Mesothelial cell of epicardium (in vitro differentiated cells): ENCODE measurements around the gene CDH2. TPM values are rescaled to one million over a fixed set of nuclear protein-coding genes. Genes with fewer than 3 reads are reported as not detected.
"Not testable (repeated sequence)": the region's sequence is repeated elsewhere in the genome, so short reads cannot be mapped to it uniquely, and the experiment has no call there.

Source experiments
- DNase-seq, 2 experiments: peaks; one replicate each; pipeline ENCODE4 v3.0.0; 2021; ENCODE audit warnings: low spot score in 2 of 2; ENCODE audit not compliant: unreplicated experiment in 2 of 2
- H3K27ac Mint-ChIP-seq: 2 replicates; pipeline ENCODE4 v1.8.0; 2021; ENCODE audit warnings: mixed read lengths
- H3K27me3 Mint-ChIP-seq: 2 replicates; pipeline ENCODE4 v1.8.0; 2021; ENCODE audit warnings: low read depth, mixed read lengths
- H3K36me3 Mint-ChIP-seq: 2 replicates; pipeline ENCODE4 v1.8.0; 2021; ENCODE audit warnings: mixed read lengths
- H3K4me1 Mint-ChIP-seq: 2 replicates; pipeline ENCODE4 v1.8.0; 2021; ENCODE audit warnings: mixed read lengths
- H3K4me3 Mint-ChIP-seq: 2 replicates; pipeline ENCODE4 v1.8.0; 2021; ENCODE audit warnings: mild to moderate bottlenecking, moderate library complexity, mixed read lengths
- H3K9me3 Mint-ChIP-seq: 2 replicates; pipeline ENCODE4 v1.8.0; 2021; ENCODE audit warnings: mixed read lengths
- total RNA-seq: library from RNA; stranded (reverse); gene quantifications from 3 replicates; pipeline ENCODE4 v1.2.1, GENCODE V29; 2021
- TF ChIP-seq, protein P1 (sequence below): fragments of 200-600 bp; sonication (generic); IDR thresholded peaks from one replicate; pipeline ENCODE4 v1.5.0; 2021; ENCODE audit warnings: antibody characterized with exemption; ENCODE audit not compliant: unreplicated experiment

The CDH2 gene
- total RNA-seq, 1 donor from 2014 or later: 46.6 TPM

DNA sequence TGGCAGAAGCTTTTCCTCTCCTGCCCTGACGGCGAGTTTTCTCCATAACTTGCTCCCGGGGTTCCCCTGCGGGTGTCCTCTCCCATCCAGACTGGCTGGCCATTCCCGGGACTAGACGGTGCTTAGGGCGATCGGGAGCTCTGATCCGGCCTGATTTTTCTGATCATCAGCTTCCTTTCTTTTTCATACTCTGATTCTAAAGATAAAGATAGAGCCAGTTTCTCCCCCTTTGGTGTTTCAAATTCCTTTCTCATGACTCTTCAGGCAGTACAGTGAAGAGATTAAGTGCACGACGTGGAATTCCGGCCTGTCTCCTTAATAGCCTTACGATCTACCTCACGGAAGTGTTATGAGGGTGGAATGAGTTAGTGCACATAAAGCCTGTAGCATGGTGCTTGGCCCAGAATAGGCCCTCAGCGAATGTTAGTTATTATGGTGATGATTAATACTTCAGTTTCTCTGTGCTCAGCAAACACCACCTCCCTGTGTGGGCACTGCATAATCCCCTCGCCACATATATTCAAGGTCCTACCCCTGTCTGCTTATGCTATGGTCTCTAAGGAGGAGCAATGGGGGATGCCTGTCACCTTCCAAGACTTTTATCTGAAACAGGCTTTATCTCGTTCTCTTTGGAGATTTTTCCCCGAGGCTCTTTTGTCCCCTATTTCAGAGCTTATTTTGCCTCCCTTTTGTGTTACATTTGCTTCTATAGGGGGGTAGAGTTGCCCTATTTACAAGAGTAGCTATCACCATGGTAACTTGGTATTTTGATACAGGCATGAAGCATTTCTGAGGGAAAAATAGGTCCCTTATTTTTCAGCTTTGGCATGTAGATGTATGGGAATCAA lies 254.8 kb downstream of the CDH2 start:
- Mint-ChIP-seq H3K27ac (peak overlapping the region; percentile 100), H3K27me3 (no peaks in the 10 kb centered on the region), H3K9me3 (peaks cover 15% of the 10 kb centered on the region), H3K4me1 (peaks cover 27% of the 10 kb centered on the region), H3K36me3 (peaks cover 6% of the 10 kb centered on the region), H3K4me3 (peak overlapping the region; percentile 68)
- DNase-seq: peak; percentile 21 to 61
- TF ChIP-seq, protein P1, sequence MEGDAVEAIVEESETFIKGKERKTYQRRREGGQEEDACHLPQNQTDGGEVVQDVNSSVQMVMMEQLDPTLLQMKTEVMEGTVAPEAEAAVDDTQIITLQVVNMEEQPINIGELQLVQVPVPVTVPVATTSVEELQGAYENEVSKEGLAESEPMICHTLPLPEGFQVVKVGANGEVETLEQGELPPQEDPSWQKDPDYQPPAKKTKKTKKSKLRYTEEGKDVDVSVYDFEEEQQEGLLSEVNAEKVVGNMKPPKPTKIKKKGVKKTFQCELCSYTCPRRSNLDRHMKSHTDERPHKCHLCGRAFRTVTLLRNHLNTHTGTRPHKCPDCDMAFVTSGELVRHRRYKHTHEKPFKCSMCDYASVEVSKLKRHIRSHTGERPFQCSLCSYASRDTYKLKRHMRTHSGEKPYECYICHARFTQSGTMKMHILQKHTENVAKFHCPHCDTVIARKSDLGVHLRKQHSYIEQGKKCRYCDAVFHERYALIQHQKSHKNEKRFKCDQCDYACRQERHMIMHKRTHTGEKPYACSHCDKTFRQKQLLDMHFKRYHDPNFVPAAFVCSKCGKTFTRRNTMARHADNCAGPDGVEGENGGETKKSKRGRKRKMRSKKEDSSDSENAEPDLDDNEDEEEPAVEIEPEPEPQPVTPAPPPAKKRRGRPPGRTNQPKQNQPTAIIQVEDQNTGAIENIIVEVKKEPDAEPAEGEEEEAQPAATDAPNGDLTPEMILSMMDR: no peak

DNA sequence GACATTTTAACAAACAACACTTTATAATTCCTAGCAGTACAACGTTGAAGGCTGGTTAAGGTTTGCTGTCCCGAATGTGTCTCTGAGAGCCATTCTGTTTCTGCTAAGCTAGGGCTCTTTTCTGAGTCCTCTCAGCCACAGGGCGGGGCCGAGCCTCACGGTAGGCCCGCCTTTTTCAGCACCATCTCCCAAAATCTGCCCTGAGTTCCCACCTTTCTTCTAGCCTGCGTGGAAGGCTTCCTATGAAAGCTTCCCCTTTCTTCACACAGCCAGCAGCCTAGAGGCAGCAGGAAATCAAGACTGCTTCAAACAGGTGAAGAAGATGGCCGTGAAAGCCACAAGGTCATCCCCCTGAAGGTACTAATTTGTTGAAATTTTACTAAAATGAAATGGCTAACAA lies 255.5 kb downstream of the CDH2 start:
- peaks cover 5% of the 10 kb centered on the region for H3K36me3 Mint-ChIP-seq

DNA sequence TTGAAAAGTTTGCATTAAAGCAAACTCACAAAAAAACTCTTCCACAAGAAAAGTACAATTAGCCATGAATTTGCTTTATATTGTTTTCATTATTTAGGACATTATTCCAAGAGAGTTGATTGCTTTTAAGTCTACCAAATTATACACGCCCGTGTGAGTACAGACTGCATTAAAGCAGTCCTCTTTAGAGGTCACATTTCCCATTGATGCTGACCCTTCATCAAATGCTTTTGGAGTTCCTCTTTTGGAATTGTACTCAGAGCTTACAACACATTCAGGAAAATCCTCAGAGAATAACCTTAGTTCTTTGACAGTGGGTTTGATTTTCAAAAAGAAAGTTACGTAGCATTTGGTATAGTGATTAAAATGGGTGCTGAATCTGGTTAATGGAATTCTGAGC lies 256.1 kb downstream of the CDH2 start:
- Mint-ChIP-seq H3K27ac (peak overlapping the region; percentile 100), H3K9me3 (peaks cover 5% of the 10 kb centered on the region), H3K4me1 (peaks cover 27% of the 10 kb centered on the region), H3K4me3 (no peak overlapping the region), H3K36me3 (no peaks in the 10 kb centered on the region), H3K27me3 (no peaks in the 10 kb centered on the region)
- DNase-seq: no peak
- TF ChIP-seq, protein P1: no peak

More for the DNA sequence above, 255.5 kb downstream of the CDH2 start:
- TF ChIP-seq, protein P1: no peak
- DNase-seq: no peak
- peaks cover 27% of the 10 kb centered on the region for H3K4me1 Mint-ChIP-seq
- no peaks in the 10 kb centered on the region for H3K27me3 Mint-ChIP-seq
- H3K4me3 Mint-ChIP-seq: peak overlapping the region; percentile 68
- peak overlapping the region; percentile 100 for H3K27ac Mint-ChIP-seq
- H3K9me3 Mint-ChIP-seq: peaks cover 9% of the 10 kb centered on the region

DNA sequence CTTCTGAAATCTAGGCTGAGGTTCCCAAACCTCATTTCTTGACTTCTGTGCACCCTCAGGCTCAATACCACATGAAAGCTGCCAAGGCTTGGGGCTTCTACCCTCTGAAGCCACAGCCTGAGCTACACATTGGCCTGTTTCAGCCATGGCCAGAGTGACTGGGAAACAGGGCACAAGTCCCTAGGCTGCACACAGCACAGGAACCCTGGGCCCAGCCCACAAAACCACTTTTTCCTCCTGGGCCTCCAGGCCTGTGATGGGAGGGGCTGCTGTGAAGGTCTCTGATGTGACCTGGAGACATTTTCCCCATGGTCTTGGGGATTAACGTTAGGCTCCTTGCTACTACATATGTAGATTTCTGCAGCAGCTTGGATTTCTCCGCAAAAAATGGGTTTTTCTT lies 270.7 kb downstream of the CDH2 start:
- DNase-seq, H3K4me3 Mint-ChIP-seq, H3K27me3 Mint-ChIP-seq, H3K27ac Mint-ChIP-seq, H3K4me1 Mint-ChIP-seq: not testable (repeated sequence)
- H3K9me3 Mint-ChIP-seq: peaks cover 64% of the 10 kb centered on the region
- peaks cover 14% of the 10 kb centered on the region for H3K36me3 Mint-ChIP-seq

DNA sequence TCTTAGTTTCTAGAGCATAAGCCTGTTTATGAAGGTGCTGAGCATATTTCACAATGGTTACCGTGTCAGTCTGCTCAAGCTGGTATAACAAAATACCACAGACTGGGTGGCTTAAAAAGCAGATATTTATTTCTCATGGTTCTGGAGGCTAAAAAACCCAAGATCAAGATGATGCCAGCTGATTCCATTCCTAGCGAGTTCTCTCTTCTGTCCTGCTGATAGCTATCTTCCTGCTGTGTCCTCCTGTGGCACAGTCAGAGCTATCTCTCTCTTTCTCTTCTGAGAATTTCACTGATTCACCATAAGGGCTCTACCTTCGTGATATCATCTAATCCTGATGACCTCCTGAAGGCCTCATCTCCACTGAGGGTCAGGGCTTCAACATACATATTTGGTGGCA lies 273.0 kb downstream of the CDH2 start:
- Mint-ChIP-seq H3K4me3 (no peak overlapping the region), H3K4me1 (peaks cover 6% of the 10 kb centered on the region), H3K9me3 (peaks cover 48% of the 10 kb centered on the region), H3K36me3 (peaks cover 8% of the 10 kb centered on the region), H3K27me3 (no peaks in the 10 kb centered on the region), H3K27ac (no peak overlapping the region)
- no peak for DNase-seq
- TF ChIP-seq, protein P1: no peak

DNA sequence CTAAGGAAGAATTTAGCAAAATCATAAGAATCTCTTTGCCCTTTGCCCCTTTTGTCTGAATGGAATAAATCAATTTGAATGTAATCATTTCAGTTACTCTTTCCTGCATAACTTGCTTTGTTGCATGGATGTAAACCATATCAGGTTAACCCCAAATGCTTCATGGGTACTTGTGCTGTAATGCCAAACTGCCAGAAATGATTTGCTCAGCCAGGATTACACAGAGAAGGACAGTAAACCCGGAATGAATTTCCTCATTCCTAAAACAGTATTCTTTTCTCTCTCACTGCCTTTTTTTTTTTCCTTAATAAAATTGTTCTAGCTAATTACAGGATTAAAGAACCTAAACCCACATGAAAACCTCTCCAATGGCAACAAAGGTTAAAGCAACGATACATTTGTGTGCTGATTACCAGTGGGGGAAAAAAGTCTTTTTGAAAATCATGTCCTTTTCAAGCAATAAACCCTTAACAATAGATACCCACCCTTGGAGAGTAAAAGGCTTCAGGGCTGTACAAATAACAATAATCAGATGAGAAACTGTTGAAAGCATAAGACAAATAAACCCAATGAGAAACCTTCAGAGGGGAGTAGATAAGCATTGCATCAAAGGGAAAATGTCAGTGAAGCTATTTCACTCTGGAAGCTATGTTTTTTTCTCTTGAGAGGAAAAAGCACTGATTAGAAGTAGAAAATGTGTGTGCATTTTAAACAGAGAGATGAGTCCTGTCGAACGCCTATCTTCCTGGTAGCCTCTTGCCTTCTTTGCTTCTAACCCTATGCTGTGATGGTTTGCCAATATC lies 275.3 kb downstream of the CDH2 start:
- Mint-ChIP-seq H3K4me3 (no peak overlapping the region), H3K27me3 (no peaks in the 10 kb centered on the region)

More for the DNA sequence above, 275.3 kb downstream of the CDH2 start:
- no peak for DNase-seq
- H3K27ac Mint-ChIP-seq: no peak overlapping the region
- H3K4me1 Mint-ChIP-seq: peaks cover 6% of the 10 kb centered on the region
- TF ChIP-seq, protein P1: no peak
- H3K9me3 Mint-ChIP-seq: peaks cover 29% of the 10 kb centered on the region
- peaks cover 3% of the 10 kb centered on the region for H3K36me3 Mint-ChIP-seq
